Endothelial cell of umbilical vein (primary cell): ENCODE measurements around the gene CCDC160. TPM values are rescaled to one million over a fixed set of nuclear protein-coding genes. Genes with fewer than 3 reads are reported as not detected.

Source experiments
- BruUV-seq: library from RNA; stranded (reverse); fragments of 400-500 nt; replicated peaks from 2 replicates; lab custom pipeline; 2021; lab: Mats Ljungman, UMichigan
- CTCF ChIA-PET: fragments of 300-600, 350-600 bp; sonication (Branson Sonifier 250); formaldehyde crosslinking; loops from one replicate; lab custom pipeline; 2021; ENCODE audit warnings: antibody characterized with exemption, inconsistent platforms; lab: Charles Lee
- POLR2A ChIA-PET: fragments of 300-600, 350-600 bp; sonication (Branson Sonifier 250); formaldehyde crosslinking; loops from one replicate; lab custom pipeline; 2021; ENCODE audit warnings: antibody characterized with exemption, inconsistent platforms; lab: Charles Lee
- DNase-seq: peaks from one replicate; pipeline ENCODE4 v3.0.0-alpha.2; 2011; ENCODE audit warnings: low read depth, low spot score
- FAIRE-seq: peaks from 2 replicates; lab custom pipeline; 2011; peaks lifted over from hg19 to GRCh38; lab: Jason Lieb, UNC
- H2AFZ ChIP-seq: 2 replicates; pipeline ENCODE4 v1.6.0; 2012; ENCODE audit warnings: low read depth, low read length, control low read depth, inconsistent platforms
- H3K27ac ChIP-seq: 2 replicates; pipeline ENCODE4 v1.5.1; 2011; ENCODE audit warnings: low read depth, mild to moderate bottlenecking, control low read depth, low read length, moderate library complexity; ENCODE audit not compliant: insufficient read depth
- H3K27me3 ChIP-seq, 2 experiments: 2 replicates each; pipeline versions ENCODE4 v1.6.0 to v1.6.1; 2011; ENCODE audit warnings: low read length in 2 of 2, mixed read lengths in 1 of 2; ENCODE audit not compliant: control insufficient read depth in 2 of 2, insufficient read depth in 2 of 2
- H3K36me3 ChIP-seq, 2 experiments: 2 replicates in 1 of 2; 3 replicates in 1 of 2; pipeline ENCODE4 v1.5.1; 2011; ENCODE audit warnings: low read length in 2 of 2, mild to moderate bottlenecking in 1 of 2, moderate library complexity in 1 of 2; ENCODE audit not compliant: control insufficient read depth in 2 of 2, insufficient read depth in 2 of 2; ENCODE audit errors: extremely low read depth in 1 of 2
- H3K4me1 ChIP-seq: 3 replicates; pipeline ENCODE4 v1.5.1; 2011; ENCODE audit warnings: mild to moderate bottlenecking, low read length; ENCODE audit not compliant: control insufficient read depth, insufficient read depth; ENCODE audit errors: extremely low read depth
- H3K4me2 ChIP-seq: 2 replicates; pipeline ENCODE4 v1.6.1; 2011; ENCODE audit warnings: low read length, control low read depth, mixed read lengths; ENCODE audit not compliant: insufficient read depth
- H3K4me3 ChIP-seq, 3 experiments: fragments of 200-600 bp in 1 of 3; sonication (generic), shearing (Covaris generic) in 1 of 3; replicated peaks in 1 of 3; 2 replicates each; pipeline ENCODE4 v1.5.1; 2011 to 2016; ENCODE audit warnings: control low read depth in 3 of 3, low read length in 3 of 3, mild to moderate bottlenecking in 2 of 3, inconsistent platforms in 1 of 3, low read depth in 1 of 3, moderate library complexity in 1 of 3; ENCODE audit not compliant: insufficient read depth in 1 of 3
- H3K79me2 ChIP-seq: 2 replicates; pipeline ENCODE4 v1.6.0; 2012; ENCODE audit warnings: low read length, inconsistent platforms; ENCODE audit not compliant: control insufficient read depth, insufficient read depth
- H3K9ac ChIP-seq: replicated peaks from 2 replicates; pipeline ENCODE3; 2011; ENCODE audit warnings: low read length, control low read depth; ENCODE audit not compliant: insufficient read depth; ENCODE audit errors: extremely low read depth
- H3K9me1 ChIP-seq: replicated peaks from 3 replicates; pipeline ENCODE4 v1.6.0; 2011; ENCODE audit warnings: mild to moderate bottlenecking, low read length; ENCODE audit not compliant: control insufficient read depth, insufficient read depth; ENCODE audit errors: extremely low read depth
- H3K9me3 ChIP-seq: replicated peaks from 2 replicates; pipeline ENCODE4 v1.5.1; 2012; ENCODE audit warnings: low read length, inconsistent platforms; ENCODE audit not compliant: control insufficient read depth, insufficient read depth
- H4K20me1 ChIP-seq: replicated peaks from 2 replicates; pipeline ENCODE3; 2011; ENCODE audit warnings: mild to moderate bottlenecking, low read length; ENCODE audit not compliant: control insufficient read depth, insufficient read depth; ENCODE audit errors: extremely low read depth
- EZH2 ChIP-seq: IDR thresholded peaks from 2 replicates; pipeline ENCODE4 v1.6.1; 2012; ENCODE audit warnings: borderline replicate concordance, low read depth, mild to moderate bottlenecking, moderate library complexity, low read length, inconsistent platforms; ENCODE audit not compliant: severe bottlenecking
- FOS ChIP-seq: IDR thresholded peaks from 2 replicates; pipeline ENCODE4 v1.6.1; 2011; ENCODE audit warnings: mild to moderate bottlenecking, low read length, moderate library complexity, borderline replicate concordance; ENCODE audit not compliant: insufficient read depth
- GATA2 ChIP-seq: IDR thresholded peaks from 2 replicates; pipeline ENCODE4 v1.7.0; 2011; ENCODE audit warnings: low read depth, mild to moderate bottlenecking, moderate library complexity, mixed read lengths, low read length; ENCODE audit not compliant: insufficient read length, insufficient read depth
- JUN ChIP-seq: IDR thresholded peaks from 2 replicates; pipeline ENCODE4 v1.6.1; 2011; ENCODE audit warnings: borderline replicate concordance, low read depth; ENCODE audit not compliant: insufficient read length, insufficient read depth
- MYC ChIP-seq: IDR thresholded peaks from one replicate; pipeline ENCODE4 v1.6.1; 2011; ENCODE audit warnings: mild to moderate bottlenecking, low read depth, low read length
- POLR2A ChIP-seq: IDR thresholded peaks from 2 replicates; pipeline ENCODE4 v1.6.1; 2012; ENCODE audit warnings: low read depth, mild to moderate bottlenecking, control low read depth, low read length
- POLR2AphosphoS5 ChIP-seq: IDR thresholded peaks from 2 replicates; pipeline ENCODE4 v1.6.1; 2012; ENCODE audit warnings: low read depth, mild to moderate bottlenecking, control low read depth, low read length, moderate library complexity; ENCODE audit not compliant: insufficient read depth
- dilution Hi-C: fragments of 300-500 bp; cut with MboI; formaldehyde crosslinking; loops from one replicate; pipeline ENCODE4 v1.15.0; 2019; ENCODE audit warnings: low sequenced_read_pairs; ENCODE audit not compliant: extremely low pct_ligation_motif_present
- intact Hi-C: fragments of 100-400 bp; cut with micrococcal nuclease; formaldehyde crosslinking; loops from one replicate; pipeline ENCODE4 v1.10.0; 2022
- polyA plus RNA-seq, 4 experiments: library from polyadenylated mRNA; depleted of rRNA in 3 of 4; stranded (reverse) in 3 of 4; unstranded in 1 of 4; fragments of >200 nt; gene quantifications; 2 replicates each; pipeline versions ENCODE4 v1.2.1 to v1.2.3, GENCODE V29; 2011 to 2012; ENCODE audit warnings: missing spikeins in 1 of 4
- total RNA-seq: library from RNA; stranded (reverse); gene quantifications from 2 replicates; pipeline ENCODE4 v1.2.3, GENCODE V29; 2021
- TF ChIP-seq, protein P1 (sequence below): IDR thresholded peaks from 2 replicates; pipeline ENCODE4 v1.6.1; 2011; ENCODE audit not compliant: insufficient read depth, insufficient read length
- TF ChIP-seq, protein P2 (sequence below), 2 donors: IDR thresholded peaks; 1 replicate in 1 of 2; 2 replicates in 1 of 2; pipeline ENCODE4 v1.5.1; 2011; ENCODE audit warnings: low read length in 2 of 2, mild to moderate bottlenecking in 2 of 2, moderate library complexity in 2 of 2, control low read depth in 1 of 2, inconsistent platforms in 1 of 2, low read depth in 1 of 2; ENCODE audit not compliant: insufficient read depth in 1 of 2; ENCODE audit errors: extremely low read depth in 1 of 2

The CCDC160 gene
- total and polyA plus RNA-seq, 2 donors (not counting 3 experiments of a cell fraction or from before 2014, with no cell fraction given): not detected

DNA sequence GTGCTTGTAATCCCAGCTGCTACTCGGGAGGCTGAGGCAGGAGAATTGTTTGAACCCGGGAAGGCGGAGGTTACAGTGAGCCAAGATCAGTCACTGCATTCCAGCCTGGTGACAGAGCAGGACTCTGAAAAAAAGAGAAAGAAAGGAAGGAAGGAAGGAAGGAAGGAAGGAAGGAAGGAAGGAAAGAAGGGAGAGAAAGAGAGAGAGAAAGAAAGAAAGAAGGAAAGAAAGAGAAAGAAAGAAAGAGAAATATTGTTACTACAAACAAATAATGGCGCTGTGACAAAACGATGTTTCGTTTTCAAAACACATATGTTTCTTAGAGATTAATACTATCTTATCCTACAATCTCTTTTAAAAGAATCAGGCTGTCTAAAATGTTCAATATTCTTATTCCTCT, 42.1 kb upstream of the CCDC160 start:
- intact Hi-C loops (no loop called here), dilution Hi-C loops (no loop called here)
- H3K4me1 ChIP-seq: no peaks in the 10 kb centered on the region
- no peak overlapping the region for H3K4me3 ChIP-seq
- H3K79me2 ChIP-seq: no peaks in the 10 kb centered on the region
- TF ChIP-seq JUN (no peak), FOS (no peak), EZH2 (no peak), POLR2A (no peak), POLR2AphosphoS5 (no peak), GATA2 (no peak), MYC (no peak)
- TF ChIP-seq, protein P1, sequence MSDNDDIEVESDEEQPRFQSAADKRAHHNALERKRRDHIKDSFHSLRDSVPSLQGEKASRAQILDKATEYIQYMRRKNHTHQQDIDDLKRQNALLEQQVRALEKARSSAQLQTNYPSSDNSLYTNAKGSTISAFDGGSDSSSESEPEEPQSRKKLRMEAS: no peak
- TF ChIP-seq, protein P2, sequence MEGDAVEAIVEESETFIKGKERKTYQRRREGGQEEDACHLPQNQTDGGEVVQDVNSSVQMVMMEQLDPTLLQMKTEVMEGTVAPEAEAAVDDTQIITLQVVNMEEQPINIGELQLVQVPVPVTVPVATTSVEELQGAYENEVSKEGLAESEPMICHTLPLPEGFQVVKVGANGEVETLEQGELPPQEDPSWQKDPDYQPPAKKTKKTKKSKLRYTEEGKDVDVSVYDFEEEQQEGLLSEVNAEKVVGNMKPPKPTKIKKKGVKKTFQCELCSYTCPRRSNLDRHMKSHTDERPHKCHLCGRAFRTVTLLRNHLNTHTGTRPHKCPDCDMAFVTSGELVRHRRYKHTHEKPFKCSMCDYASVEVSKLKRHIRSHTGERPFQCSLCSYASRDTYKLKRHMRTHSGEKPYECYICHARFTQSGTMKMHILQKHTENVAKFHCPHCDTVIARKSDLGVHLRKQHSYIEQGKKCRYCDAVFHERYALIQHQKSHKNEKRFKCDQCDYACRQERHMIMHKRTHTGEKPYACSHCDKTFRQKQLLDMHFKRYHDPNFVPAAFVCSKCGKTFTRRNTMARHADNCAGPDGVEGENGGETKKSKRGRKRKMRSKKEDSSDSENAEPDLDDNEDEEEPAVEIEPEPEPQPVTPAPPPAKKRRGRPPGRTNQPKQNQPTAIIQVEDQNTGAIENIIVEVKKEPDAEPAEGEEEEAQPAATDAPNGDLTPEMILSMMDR (IDR thresholded peaks at IDR 0.05; ENCODE audit: extremely low read depth in 1 of 2, insufficient read depth in 1 of 2, low read depth in 1 of 2, low read length in 2 of 2): no peak
- BruUV-seq: no TSS peak
- ChIA-PET CTCF (no interaction called here), POLR2A (no interaction called here)
- FAIRE-seq: no peak
- H3K9me1 ChIP-seq: no peaks in the 10 kb centered on the region
- no peaks in the 10 kb centered on the region for H3K9me3 ChIP-seq
- H3K4me2 ChIP-seq: no peak overlapping the region
- no peaks in the 10 kb centered on the region for H3K36me3 ChIP-seq
- H4K20me1 ChIP-seq: no peaks in the 10 kb centered on the region
- no peak for DNase-seq
- no peak overlapping the region for H3K27ac ChIP-seq
- H3K9ac ChIP-seq: no peak overlapping the region
- H3K27me3 ChIP-seq: no peaks in the 10 kb centered on the region
- H2AFZ ChIP-seq: no peak overlapping the region
